Ascending aorta (tissue), 2 donors: ENCODE results near the gene SLC9C2. TPM values are rescaled to one million over a fixed set of nuclear protein-coding genes. Genes with fewer than 3 reads are reported as not detected.

Experiments used
- DNase-seq, 2 donors: peaks; one replicate each; pipeline ENCODE4 v3.0.0-alpha.2; 2019; ENCODE audit warnings: low spot score in 2 of 2
- H3K27ac ChIP-seq, 2 donors: fragments of 200-600 bp; sonication (generic); one replicate each; pipeline ENCODE4 v1.5.1; 2016 to 2017; ENCODE audit warnings: mild to moderate bottlenecking in 1 of 2
- H3K27me3 ChIP-seq: fragments of 200-600 bp; sonication (generic); one replicate; pipeline ENCODE4 v1.5.1; 2017
- H3K36me3 ChIP-seq, 2 donors: fragments of 200-600 bp; sonication (generic); one replicate each; pipeline ENCODE4 v1.5.1; 2016
- H3K4me1 ChIP-seq, 2 donors: fragments of 200-600 bp; sonication (generic); one replicate each; pipeline ENCODE4 v1.5.1; 2016 to 2017; ENCODE audit warnings: mild to moderate bottlenecking in 1 of 2
- H3K4me3 ChIP-seq, 2 donors: fragments of 200-600 bp; sonication (generic); one replicate each; pipeline ENCODE4 v1.5.1; 2016 to 2017; ENCODE audit warnings: mild to moderate bottlenecking in 1 of 2
- H3K9me3 ChIP-seq, 2 donors: fragments of 200-600 bp; sonication (generic); one replicate each; pipeline ENCODE4 v1.5.1; 2016
- CTCF ChIP-seq, 3 experiments: fragments of 200-600 bp in 2 of 3; fragments of 450-650 bp in 1 of 3; sonication (generic) in 2 of 3; IDR thresholded peaks; one replicate each; pipeline ENCODE4 v1.5.1; 2016 to 2019; ENCODE audit warnings: antibody characterized with exemption in 3 of 3, mild to moderate bottlenecking in 1 of 3, moderate library complexity in 1 of 3
- intact Hi-C: fragments of 100-400 bp; cut with DNase I; formaldehyde crosslinking; loops from one replicate; pipeline ENCODE4 v1.15.1; 2023
- total RNA-seq: library from RNA; depleted of rRNA; stranded (reverse); fragments of >200 nt; gene quantifications from one replicate; pipeline ENCODE4 v1.1.0, GENCODE V29; 2016

The SLC9C2 gene
- total RNA-seq, 1 donor from 2014 or later = not detected

- TF ChIP-seq CTCF (IDR thresholded peaks at IDR 0.05) = no peak
- no peaks in the 10 kb centered on the region for H3K36me3 ChIP-seq
- intact Hi-C loops = no loop called here
- no peak overlapping the region for H3K4me3 ChIP-seq
- no peaks in the 10 kb centered on the region for H3K4me1 ChIP-seq
- H3K27ac ChIP-seq = no peak overlapping the region
- H3K9me3 ChIP-seq = no peaks in the 10 kb centered on the region
- H3K27me3 ChIP-seq = no peaks in the 10 kb centered on the region
- no peak for DNase-seq
Measured at GRCh38 chr1:173530795-173531693, 71.8 kb downstream of the SLC9C2 start.

- no peaks in the 10 kb centered on the region for H3K36me3 ChIP-seq
Measured at GRCh38 chr1:173529106-173529505, 73.8 kb downstream of the SLC9C2 start.

GRCh38 chr1:173527151-173527826 is 75.6 kb downstream of the SLC9C2 start:
- DNase-seq = no peak
- H3K9me3 ChIP-seq = no peaks in the 10 kb centered on the region
- no peaks in the 10 kb centered on the region for H3K4me1 ChIP-seq
- H3K27ac ChIP-seq = no peak overlapping the region
- H3K36me3 ChIP-seq = no peaks in the 10 kb centered on the region
- H3K27me3 ChIP-seq = no peaks in the 10 kb centered on the region
- H3K4me3 ChIP-seq = no peak overlapping the region
- intact Hi-C loops = no loop called here
- no peak for TF ChIP-seq CTCF (IDR thresholded peaks at IDR 0.05)

More at GRCh38 chr1:173529106-173529505, 73.8 kb downstream of the SLC9C2 start:
- Histone ChIP-seq H3K9me3 (no peaks in the 10 kb centered on the region), H3K4me3 (no peak overlapping the region), H3K4me1 (no peaks in the 10 kb centered on the region), H3K27me3 (no peaks in the 10 kb centered on the region), H3K27ac (no peak overlapping the region)
- intact Hi-C loops = no loop called here
- DNase-seq = no peak
- TF ChIP-seq CTCF (IDR thresholded peaks at IDR 0.05) = no peak

GRCh38 chr1:173525926-173526325 is 76.9 kb downstream of the SLC9C2 start:
- Histone ChIP-seq H3K4me1 (no peaks in the 10 kb centered on the region), H3K27ac (no peak overlapping the region), H3K9me3 (no peaks in the 10 kb centered on the region), H3K36me3 (no peaks in the 10 kb centered on the region), H3K4me3 (no peak overlapping the region), H3K27me3 (no peaks in the 10 kb centered on the region)
- DNase-seq = no peak
- intact Hi-C loops = no loop called here
- no peak for TF ChIP-seq CTCF (IDR thresholded peaks at IDR 0.05)

GRCh38 chr1:173523329-173523728 is 79.5 kb downstream of the SLC9C2 start:
- no peaks in the 10 kb centered on the region for H3K36me3 ChIP-seq
- TF ChIP-seq CTCF (IDR thresholded peaks at IDR 0.05) = no peak
- no peaks in the 10 kb centered on the region for H3K4me1 ChIP-seq
- intact Hi-C loops = no loop called here
- H3K4me3 ChIP-seq = no peak overlapping the region
- H3K9me3 ChIP-seq = no peaks in the 10 kb centered on the region
- no peaks in the 10 kb centered on the region for H3K27me3 ChIP-seq
- DNase-seq = no peak
- no peak overlapping the region for H3K27ac ChIP-seq
